GM19193 (cell line): ENCODE results near the gene ARFGAP1.

Source experiments
- POLR2A ChIP-seq: IDR thresholded peaks from 4 replicates; pipeline ENCODE4 v1.6.1; 2011; ENCODE audit not compliant: insufficient read depth, insufficient read length; ENCODE audit errors: extremely low read depth

Gene ARFGAP1

DNA sequence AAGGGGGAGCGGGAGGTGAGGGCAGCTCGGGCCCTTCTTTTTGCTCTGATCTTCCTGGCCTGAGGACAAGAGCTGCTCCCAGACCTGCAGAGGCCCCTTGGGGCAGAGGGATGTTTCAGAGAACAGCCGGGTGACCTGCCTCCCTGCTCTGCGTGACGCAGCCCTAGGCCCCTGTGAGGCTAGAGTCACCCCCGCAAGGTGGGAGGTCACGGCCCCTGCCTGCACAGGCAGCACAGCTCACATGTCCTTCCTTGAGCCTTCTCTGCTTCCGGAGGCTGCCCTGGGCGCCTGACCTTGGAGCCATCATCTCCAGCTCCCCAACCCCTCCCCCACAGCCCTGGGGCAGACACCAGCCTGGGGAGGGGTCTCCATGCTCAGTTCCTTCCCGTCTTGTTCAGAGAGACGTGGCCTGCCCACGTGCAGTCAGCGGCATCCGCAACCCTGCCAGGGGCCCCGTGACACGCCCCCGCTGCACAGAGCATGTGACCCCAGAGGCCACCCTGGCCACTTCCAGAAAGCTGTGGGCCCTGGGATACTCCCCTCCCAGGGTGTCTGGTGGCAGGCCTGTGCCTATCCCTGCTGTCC lies 37.1 kb upstream of the ARFGAP1 start, which contains the start of gene BIRC7:
Gene BIRC7, plus strand, starts transcription at position 507 of the 585 bp plus-strand sequence. CDS start 192 bp downstream, outside the sequence.
- no peak for TF ChIP-seq POLR2A

DNA sequence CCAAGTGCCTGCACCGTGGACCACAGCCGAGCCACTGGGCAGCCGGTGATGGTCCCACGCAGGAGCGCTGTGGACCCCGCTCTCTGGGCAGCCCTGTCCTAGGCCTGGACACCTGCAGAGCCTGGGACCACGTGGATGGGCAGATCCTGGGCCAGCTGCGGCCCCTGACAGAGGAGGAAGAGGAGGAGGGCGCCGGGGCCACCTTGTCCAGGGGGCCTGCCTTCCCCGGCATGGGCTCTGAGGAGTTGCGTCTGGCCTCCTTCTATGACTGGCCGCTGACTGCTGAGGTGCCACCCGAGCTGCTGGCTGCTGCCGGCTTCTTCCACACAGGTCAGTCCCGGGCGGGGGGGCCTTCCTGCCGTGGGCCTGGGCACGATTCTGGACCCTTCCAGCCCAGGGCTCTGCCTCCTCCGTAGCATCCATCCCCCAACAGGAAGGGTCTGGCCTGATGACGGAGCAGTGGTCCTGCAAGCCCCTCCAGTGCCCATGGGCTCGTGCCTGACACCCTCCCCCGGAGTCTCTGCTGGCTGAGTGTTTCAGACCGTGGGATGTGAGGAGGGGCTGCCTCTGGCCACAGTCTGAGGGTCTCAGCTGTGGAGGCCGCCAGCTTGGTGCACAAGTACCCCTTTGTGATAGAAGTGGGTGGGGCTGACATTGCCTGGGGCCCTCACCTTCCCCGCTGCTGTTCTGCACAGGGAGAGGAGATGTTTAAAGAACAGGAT lies 36.3 kb upstream of the ARFGAP1 start:
- no peak for TF ChIP-seq POLR2A

- TF ChIP-seq POLR2A = no peak
Observed at GRCh38 chr20:63238031-63238430, 34.6 kb upstream of the ARFGAP1 start.

- TF ChIP-seq POLR2A = no peak
Observed at GRCh38 chr20:63238514-63239125, 34.0 kb upstream of the ARFGAP1 start.

GRCh38 chr20:63239431-63239830 lies 33.2 kb upstream of the ARFGAP1 start:
- TF ChIP-seq POLR2A = no peak

DNA sequence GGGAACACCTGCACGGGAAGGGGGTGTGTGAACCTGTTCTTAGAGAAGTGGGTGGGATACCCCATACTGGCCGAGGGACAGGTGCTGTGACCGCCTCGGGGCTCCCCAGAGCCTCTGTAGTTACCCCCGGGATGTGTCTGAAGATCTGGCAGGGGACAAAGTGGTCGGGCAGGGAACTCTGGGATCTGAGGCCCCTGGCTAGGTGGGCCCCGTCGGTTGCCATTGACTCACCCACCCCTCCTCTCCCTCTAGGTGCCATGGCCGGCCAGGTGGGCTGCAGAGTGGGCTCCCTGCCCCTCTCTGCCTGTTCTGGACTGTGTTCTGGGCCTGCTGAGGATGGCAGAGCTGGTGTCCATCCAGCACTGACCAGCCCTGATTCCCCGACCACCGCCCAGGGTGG lies 32.6 kb upstream of the ARFGAP1 start:
- TF ChIP-seq POLR2A = no peak

GRCh38 chr20:63241272-63241671 lies 31.3 kb upstream of the ARFGAP1 start:
- no peak for TF ChIP-seq POLR2A

GRCh38 chr20:63242736-63243135 lies 29.9 kb upstream of the ARFGAP1 start:
- TF ChIP-seq POLR2A = no peak

- TF ChIP-seq POLR2A = no peak
Observed at GRCh38 chr20:63243604-63244247, 28.9 kb upstream of the ARFGAP1 start.

- TF ChIP-seq POLR2A = no peak
Observed at GRCh38 chr20:63244468-63244867, 28.1 kb upstream of the ARFGAP1 start.

DNA sequence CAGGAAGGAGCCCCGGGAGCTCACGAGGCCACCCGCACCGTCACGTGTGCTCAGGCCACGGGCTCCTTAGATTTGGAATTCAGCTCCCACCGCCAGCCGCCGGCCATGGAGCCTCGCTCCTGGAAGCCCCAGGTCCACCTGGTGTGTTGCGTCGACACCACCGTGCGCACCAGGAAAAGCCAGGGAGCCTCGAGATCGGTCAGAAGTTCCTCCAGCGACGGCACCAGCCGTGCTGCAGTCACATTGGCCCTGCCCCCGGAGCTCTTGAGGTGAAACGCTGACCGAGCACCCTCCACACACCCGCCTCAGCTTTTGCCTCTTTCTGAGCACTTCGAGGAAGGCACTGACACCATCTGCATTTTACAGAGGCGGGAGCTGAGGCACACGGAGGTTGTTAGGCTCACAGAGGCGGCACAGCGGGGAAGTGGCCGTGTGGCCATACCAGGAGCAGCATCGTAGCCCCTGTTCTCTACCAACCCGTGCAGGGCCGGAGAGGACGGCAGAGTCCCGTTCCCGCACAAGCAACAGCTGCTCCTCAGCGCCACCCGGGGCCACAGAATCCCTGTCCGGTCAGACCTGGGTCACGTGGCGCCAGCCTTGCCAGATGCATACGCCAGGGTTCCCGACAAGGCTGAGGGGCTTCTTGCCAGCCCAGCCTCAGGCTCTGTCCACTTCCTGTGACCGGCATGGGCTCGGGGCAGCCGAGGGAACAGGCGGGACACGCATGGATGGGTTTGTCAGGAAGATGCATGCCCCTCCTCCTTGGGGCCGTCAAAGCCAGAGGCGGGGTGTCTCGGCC lies 25.9 kb upstream of the ARFGAP1 start:
- no peak for TF ChIP-seq POLR2A

GRCh38 chr20:63247671-63248228 lies 24.9 kb upstream of the ARFGAP1 start:
- TF ChIP-seq POLR2A = no peak

DNA sequence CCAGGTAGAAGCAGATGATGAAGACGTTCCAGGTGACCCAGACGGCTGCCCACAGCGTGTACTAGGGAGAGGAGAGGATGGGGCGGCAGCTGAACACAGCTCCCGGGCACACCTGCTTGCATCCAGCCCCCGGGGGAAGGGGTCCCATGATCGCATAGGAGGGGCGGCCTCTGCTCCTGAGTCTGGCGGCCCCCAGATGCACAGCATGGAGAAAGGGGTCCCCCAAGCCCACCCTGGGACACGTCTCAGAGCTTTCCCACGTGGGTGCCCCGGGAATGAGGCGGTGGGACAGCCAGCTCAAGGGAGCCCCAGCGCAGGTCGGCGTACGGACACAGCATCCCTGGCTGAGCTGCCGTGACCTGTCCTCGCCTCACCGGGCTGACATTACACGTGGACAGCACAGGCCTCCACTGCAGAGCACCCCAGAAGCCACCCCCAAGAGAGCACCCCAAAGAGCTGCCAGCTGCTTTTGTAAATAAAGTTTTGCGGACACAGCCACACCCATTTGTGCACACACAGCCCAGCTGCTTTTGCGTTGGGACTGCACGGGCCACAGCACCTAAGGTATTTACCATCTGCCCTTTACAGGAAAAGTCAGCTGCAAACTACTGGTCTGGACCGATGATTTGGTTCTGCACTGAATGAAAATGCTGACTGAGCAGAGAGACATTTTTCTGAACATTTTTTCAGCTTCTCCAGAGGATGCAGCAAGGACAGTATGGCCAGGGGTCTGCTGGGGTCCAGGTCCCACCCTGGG lies 23.6 kb upstream of the ARFGAP1 start:
- no peak for TF ChIP-seq POLR2A

DNA sequence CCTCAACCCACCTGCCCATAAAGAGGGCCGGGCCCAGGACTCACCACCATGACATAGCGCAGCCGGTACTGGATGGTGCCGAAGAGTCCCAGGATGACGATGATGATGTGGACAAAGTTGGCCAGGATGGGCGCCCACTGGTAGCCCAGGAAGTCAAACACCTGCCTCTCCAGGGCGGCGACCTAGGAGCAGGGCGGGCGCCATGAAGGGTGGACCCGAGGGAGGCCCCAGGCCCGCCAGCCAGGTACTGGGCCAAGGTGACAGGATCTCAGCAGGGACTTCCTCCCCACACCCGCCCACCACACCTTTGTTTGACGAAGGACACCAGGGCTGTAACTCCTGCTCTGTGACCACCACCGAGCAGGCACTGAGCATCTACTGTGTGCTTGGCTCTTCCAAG lies 22.7 kb upstream of the ARFGAP1 start:
- no peak for TF ChIP-seq POLR2A
